CD4-positive, alpha-beta T cell treated with Interleukin-4 for 4 hours (primary cell): ENCODE results near the gene DIS3L2.

Source experiments
- DNase-seq: peaks from one replicate; pipeline ENCODE4 v3.0.0-alpha.2; 2020

DIS3L2 gene

GRCh38 chr2:232276084-232276732 lies 314.7 kb downstream of the DIS3L2 start:
- no peak for DNase-seq

- DNase-seq = no peak
Measured at GRCh38 chr2:232276733-232277313, 315.3 kb downstream of the DIS3L2 start.

DNA sequence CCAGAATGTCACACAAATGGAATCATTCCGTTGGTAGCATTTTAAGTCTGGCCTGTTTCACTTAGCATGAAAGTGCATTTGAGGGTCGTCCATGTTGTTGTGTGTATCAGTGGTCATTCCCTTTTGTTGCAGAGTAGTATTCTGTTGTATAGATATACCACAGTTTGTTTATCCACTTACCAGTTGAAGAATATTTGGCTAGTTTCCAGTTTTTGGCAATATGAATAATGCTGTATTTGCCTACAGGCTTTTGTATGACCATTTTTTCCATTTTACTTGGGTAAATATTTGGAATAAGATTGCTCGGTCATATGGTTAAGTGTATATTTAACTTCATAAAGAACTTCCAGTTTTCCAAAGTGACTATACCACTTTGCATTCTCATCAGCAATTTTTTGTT lies 317.0 kb downstream of the DIS3L2 start:
- DNase-seq = no peak

- DNase-seq = no peak
Measured at GRCh38 chr2:232280341-232280740, 318.8 kb downstream of the DIS3L2 start.

- no peak for DNase-seq
Measured at GRCh38 chr2:232281858-232282507, 320.5 kb downstream of the DIS3L2 start.

DNA sequence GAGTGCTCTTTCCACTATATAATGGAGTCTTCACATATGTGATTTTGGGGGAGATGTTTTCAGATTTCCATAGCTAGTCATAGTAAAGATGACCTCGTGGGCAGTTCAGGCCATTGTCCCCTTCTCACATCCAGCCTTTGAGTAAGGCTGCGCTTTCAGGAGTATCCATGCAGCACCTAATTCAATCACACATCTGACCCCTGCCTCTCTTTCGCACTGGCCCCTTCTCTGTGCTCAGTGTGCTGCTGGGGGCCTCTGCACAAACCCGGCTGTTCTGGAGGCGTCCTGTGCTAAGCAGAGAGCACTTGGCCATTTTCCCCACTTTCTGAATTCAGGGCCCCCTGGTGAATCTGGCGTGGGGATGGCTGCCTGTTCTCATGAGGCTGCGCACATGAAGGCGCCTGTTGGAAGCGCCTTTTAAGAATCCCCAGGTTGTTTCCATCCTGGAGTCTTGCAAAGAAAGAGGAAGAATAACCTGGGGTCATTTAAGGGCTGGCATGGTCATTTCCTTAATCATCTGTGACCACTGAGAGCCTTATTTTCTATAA lies 321.1 kb downstream of the DIS3L2 start:
- DNase-seq = no peak

GRCh38 chr2:232286001-232286868 lies 324.7 kb downstream of the DIS3L2 start:
- no peak for DNase-seq

DNA sequence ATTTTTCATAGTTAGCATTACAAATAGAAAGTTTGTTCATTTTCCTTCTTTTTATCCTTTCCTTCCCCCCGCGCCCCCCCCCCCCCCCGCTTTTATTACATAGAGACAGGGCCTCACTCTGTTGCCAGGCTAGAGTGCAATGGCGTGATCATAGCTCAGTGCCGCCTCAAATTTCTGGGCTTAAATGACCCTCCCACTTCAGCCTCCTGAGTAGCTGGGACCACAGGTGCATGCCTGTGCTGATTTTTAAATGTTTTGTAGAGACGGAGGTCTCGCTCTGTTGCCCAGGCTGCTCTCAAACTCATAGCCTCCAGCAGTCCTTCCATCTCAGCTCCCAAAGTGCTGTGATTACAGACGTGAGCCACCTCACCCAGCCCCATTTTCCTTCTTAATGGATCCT lies 325.8 kb downstream of the DIS3L2 start:
- no peak for DNase-seq

DNA sequence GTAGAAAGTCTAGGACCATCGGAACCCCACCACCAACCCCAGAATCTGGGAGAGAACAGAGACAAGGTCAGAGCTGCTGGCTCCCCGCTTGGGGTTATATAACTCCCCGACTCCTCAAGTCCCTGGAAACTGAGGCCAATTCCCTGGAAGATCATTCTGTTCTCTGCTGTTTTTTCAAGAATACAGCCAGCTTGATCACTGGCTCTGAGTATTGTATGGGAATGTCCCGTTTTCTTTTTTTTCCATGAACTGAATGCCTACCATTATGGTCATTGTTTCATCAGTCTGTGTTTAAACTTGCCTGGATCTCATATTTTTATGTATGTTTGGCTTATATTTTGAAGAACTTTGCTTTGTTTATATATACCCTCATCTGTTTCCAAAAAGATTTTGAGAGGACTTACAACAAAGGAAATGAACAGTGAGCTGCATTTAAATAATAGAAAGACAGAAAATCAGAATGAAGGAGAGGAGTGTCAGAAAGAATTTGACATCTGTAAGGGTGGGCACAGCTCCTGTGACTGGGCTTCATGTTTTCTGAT lies 327.0 kb downstream of the DIS3L2 start:
- no peak for DNase-seq

DNA sequence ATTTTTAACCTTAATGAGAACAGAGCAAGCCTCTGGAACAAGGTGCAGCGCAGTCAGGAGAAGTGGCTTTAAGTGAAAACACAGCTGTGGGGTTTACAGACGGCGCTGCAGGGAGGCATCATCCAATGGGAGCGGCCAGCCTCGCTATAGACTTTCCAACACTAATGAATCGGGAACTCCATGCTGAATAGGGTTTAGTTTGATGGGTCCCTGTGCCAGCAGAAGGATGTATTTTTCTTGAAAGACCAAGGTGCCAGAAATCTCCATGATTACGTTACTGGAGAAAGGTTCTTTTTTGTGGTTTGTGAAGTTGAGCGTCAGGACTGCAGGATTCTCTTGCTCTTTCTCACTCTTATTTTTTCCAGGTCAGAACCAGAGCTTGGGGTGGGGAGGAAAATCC lies 329.2 kb downstream of the DIS3L2 start:
- no peak for DNase-seq

DNA sequence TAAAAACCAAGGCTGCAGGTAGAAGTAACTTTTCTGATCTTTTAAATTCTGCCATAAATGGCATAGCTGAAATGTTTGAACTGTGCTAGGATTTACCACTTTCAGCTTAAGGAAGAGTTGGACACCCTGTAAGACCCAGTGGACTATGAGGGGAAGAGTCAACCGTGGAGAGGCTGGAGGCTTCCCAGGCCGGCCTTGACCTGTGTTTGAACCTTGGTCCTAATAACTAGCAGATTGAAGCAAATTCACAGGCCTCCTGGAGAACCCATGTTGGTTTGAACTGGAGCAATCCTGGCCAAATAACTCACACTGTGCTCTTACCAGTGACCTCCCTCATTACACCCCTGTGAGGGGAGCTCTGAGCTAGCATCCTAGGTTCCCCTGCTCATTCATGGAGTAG lies 329.8 kb downstream of the DIS3L2 start:
- DNase-seq = no peak

GRCh38 chr2:232292395-232293154 lies 331.1 kb downstream of the DIS3L2 start:
- DNase-seq = peak; percentile 45

GRCh38 chr2:232293191-232293590 lies 331.7 kb downstream of the DIS3L2 start:
- no peak for DNase-seq

- DNase-seq = no peak
Measured at GRCh38 chr2:232295971-232296370, 334.5 kb downstream of the DIS3L2 start.

DNA sequence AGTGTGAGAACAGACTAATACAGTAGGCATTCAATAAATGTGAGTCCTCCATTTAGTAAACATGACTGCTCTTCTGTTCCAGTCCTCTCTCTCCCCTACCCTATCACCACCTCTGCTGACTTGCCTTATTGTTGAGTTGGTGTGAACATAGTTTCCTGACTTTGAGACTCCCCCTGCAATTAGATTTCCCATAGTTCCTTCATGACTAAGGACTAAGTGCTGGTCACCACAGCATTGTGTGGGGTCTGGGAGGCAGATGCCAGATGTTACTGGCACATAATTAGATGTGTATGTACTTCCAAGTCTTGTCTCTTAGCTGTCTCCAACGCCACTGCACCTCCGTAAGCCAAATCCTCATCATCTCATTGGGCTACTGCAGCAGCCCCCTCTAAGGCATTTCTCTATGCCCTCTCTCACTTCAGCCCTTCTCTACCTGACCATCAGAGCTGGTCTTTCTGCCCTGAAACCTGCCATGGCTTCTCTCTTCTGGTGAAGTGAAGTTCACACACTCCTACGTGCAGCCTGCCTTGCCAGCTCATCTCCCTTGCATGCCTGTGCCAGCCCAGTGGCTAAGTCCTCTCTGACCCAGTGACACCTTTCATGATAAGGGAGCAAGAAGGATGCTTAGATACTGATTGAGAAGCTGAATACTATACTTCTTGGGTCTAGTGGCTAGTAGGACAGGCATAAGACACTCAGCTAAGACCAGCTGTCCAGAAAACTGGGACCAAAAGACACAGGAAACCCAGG lies 335.4 kb downstream of the DIS3L2 start:
- DNase-seq = no peak

DNA sequence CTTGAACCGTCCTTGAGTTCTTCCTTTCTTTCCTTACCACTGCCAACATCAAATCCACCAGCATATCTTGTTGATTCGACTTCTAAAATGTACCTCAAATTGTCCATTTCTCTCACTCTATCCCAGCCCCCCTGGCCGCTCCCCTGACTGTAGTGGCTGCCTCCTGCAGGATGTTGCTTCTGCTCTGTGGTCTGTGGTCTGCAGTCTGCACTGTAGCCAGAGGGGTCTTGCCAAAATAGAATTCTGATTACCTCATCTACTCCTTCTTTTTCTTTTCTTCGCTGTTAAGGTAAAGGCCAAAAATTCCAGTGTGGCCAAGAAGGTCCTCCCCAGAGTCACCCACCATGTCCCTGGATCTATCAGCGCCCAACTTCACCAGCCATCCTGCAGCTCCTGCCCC lies 337.6 kb downstream of the DIS3L2 start:
- DNase-seq = no peak

DNA sequence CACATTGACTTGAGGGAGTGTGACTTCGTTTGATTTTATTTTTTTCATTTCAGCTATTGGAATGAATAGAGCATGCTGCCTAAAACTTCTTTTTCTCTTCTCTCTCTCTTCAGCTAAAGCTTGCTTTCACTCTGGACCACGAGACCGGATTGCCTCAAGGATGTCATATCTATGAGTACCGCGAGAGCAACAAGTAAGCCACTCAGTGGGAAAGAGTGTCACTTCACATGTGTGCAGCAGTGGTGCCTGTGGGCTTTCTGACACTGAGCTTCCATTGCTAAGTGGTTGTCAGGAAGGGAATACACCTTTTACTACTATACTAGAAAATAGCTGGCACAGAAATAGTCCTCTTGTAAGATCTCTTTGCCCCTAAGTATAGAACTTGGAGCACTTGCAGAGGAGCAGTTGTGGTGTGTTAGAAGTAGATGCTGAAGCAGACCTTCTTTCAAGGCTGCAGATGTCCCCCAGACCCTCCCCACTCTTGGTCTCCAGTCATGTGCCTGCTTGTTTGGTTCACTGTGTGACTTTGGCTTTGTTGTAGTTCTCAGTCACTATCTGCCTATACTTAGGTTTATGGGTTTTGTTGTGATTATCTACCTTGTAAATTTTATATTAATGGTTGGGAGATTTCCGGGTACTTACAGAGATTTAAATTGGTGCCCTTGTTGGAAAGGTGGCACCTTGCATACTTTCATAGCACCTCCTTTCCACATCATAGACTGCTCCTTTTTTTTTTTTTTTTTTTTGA lies 338.6 kb downstream of the DIS3L2 start:
- DNase-seq = no peak

GRCh38 chr2:232300894-232301387 lies 339.4 kb downstream of the DIS3L2 start:
- DNase-seq = peak; percentile 23

GRCh38 chr2:232304236-232304635 lies 342.7 kb downstream of the DIS3L2 start:
- DNase-seq = no peak

GRCh38 chr2:232306741-232307305 lies 345.3 kb downstream of the DIS3L2 start:
- no peak for DNase-seq
